Adipocyte (in vitro differentiated cells): ENCODE data around the gene EPHA4.

Source experiments
- DNase-seq: peaks from one replicate; pipeline ENCODE4 v3.0.0-alpha.2; 2015; ENCODE audit warnings: low read depth
- H3K27me3 ChIP-seq: replicated peaks from 2 replicates; pipeline ENCODE4 v1.7.0; 2013; ENCODE audit warnings: mild to moderate bottlenecking, low read length, moderate library complexity; ENCODE audit not compliant: control insufficient read depth, insufficient read depth
- H3K36me3 ChIP-seq: 2 replicates; pipeline ENCODE4 v1.7.0; 2013; ENCODE audit warnings: low read length, mild to moderate bottlenecking, moderate library complexity; ENCODE audit not compliant: control insufficient read depth, insufficient read depth, severe bottlenecking
- H3K4me1 ChIP-seq: 2 replicates; pipeline ENCODE4 v1.7.0; 2013; ENCODE audit warnings: mild to moderate bottlenecking, low read length, moderate library complexity; ENCODE audit not compliant: control insufficient read depth, insufficient read depth
- H3K4me3 ChIP-seq: 2 replicates; pipeline ENCODE4 v1.7.0; 2013; ENCODE audit warnings: mild to moderate bottlenecking, low read length, moderate library complexity
- H3K9ac ChIP-seq: 2 replicates; pipeline ENCODE4 v1.7.0; 2013; ENCODE audit warnings: mild to moderate bottlenecking, low read length, moderate library complexity
- H3K9me3 ChIP-seq: 2 replicates; pipeline ENCODE4 v1.7.0; 2013; ENCODE audit warnings: mild to moderate bottlenecking, low read length, moderate library complexity; ENCODE audit not compliant: control insufficient read depth

The EPHA4 gene

GRCh38 chr2:221448844-221449390, 123.2 kb downstream of the EPHA4 start:
- no peaks in the 10 kb centered on the region for H3K27me3 ChIP-seq
- DNase-seq: no peak
- peaks cover 10% of the 10 kb centered on the region for H3K4me1 ChIP-seq
- H3K9ac ChIP-seq: no peak overlapping the region
- H3K9me3 ChIP-seq: no peaks in the 10 kb centered on the region
- H3K36me3 ChIP-seq: peaks cover 41% of the 10 kb centered on the region
- no peak overlapping the region for H3K4me3 ChIP-seq

- DNase-seq: no peak
- no peaks in the 10 kb centered on the region for H3K27me3 ChIP-seq
- H3K9me3 ChIP-seq: no peaks in the 10 kb centered on the region
- no peak overlapping the region for H3K9ac ChIP-seq
- peaks cover 35% of the 10 kb centered on the region for H3K36me3 ChIP-seq
- H3K4me1 ChIP-seq: peaks cover 17% of the 10 kb centered on the region
- H3K4me3 ChIP-seq: no peak overlapping the region
Observed at GRCh38 chr2:221448057-221448843, 123.9 kb downstream of the EPHA4 start.

- H3K9me3 ChIP-seq: no peaks in the 10 kb centered on the region
- H3K36me3 ChIP-seq: peaks cover 35% of the 10 kb centered on the region
- H3K9ac ChIP-seq: no peak overlapping the region
- no peak overlapping the region for H3K4me3 ChIP-seq
- no peaks in the 10 kb centered on the region for H3K27me3 ChIP-seq
- no peak for DNase-seq
- H3K4me1 ChIP-seq: peaks cover 17% of the 10 kb centered on the region
Observed at GRCh38 chr2:221447310-221447709, 124.8 kb downstream of the EPHA4 start.

- no peak for DNase-seq
- Histone ChIP-seq H3K27me3 (no peaks in the 10 kb centered on the region), H3K36me3 (peaks cover 37% of the 10 kb centered on the region), H3K9me3 (no peaks in the 10 kb centered on the region), H3K4me1 (peaks cover 17% of the 10 kb centered on the region), H3K4me3 (no peak overlapping the region), H3K9ac (no peak overlapping the region)
Observed at GRCh38 chr2:221446140-221446539, 126.0 kb downstream of the EPHA4 start.

GRCh38 chr2:221444106-221444505, 128.0 kb downstream of the EPHA4 start:
- DNase-seq: peak; percentile 52
- Histone ChIP-seq H3K9me3 (no peaks in the 10 kb centered on the region), H3K4me1 (peaks cover 17% of the 10 kb centered on the region), H3K36me3 (peaks cover 42% of the 10 kb centered on the region), H3K27me3 (no peaks in the 10 kb centered on the region), H3K9ac (peak overlapping the region; percentile 33), H3K4me3 (peak overlapping the region; percentile 12)

GRCh38 chr2:221443645-221444044, 128.5 kb downstream of the EPHA4 start:
- H3K4me1 ChIP-seq: peaks cover 17% of the 10 kb centered on the region
- H3K9me3 ChIP-seq: no peaks in the 10 kb centered on the region
- DNase-seq: peak; percentile 33
- H3K27me3 ChIP-seq: no peaks in the 10 kb centered on the region
- peaks cover 40% of the 10 kb centered on the region for H3K36me3 ChIP-seq
- H3K9ac ChIP-seq: peak overlapping the region; percentile 33
- H3K4me3 ChIP-seq: peak overlapping the region; percentile 12

GRCh38 chr2:221442128-221442527, 130.0 kb downstream of the EPHA4 start:
- no peak overlapping the region for H3K4me3 ChIP-seq
- peaks cover 17% of the 10 kb centered on the region for H3K4me1 ChIP-seq
- H3K9me3 ChIP-seq: no peaks in the 10 kb centered on the region
- no peaks in the 10 kb centered on the region for H3K27me3 ChIP-seq
- H3K9ac ChIP-seq: no peak overlapping the region
- DNase-seq: no peak
- peaks cover 44% of the 10 kb centered on the region for H3K36me3 ChIP-seq

- H3K9me3 ChIP-seq: no peaks in the 10 kb centered on the region
- DNase-seq: no peak
- no peak overlapping the region for H3K4me3 ChIP-seq
- no peaks in the 10 kb centered on the region for H3K27me3 ChIP-seq
- H3K4me1 ChIP-seq: peaks cover 17% of the 10 kb centered on the region
- H3K9ac ChIP-seq: no peak overlapping the region
- H3K36me3 ChIP-seq: peaks cover 64% of the 10 kb centered on the region
Observed at GRCh38 chr2:221439761-221440479, 132.2 kb downstream of the EPHA4 start.

- H3K9ac ChIP-seq: no peak overlapping the region
- H3K4me3 ChIP-seq: no peak overlapping the region
- DNase-seq: no peak
- no peaks in the 10 kb centered on the region for H3K27me3 ChIP-seq
- no peaks in the 10 kb centered on the region for H3K9me3 ChIP-seq
- H3K4me1 ChIP-seq: no peaks in the 10 kb centered on the region
- peaks cover 78% of the 10 kb centered on the region for H3K36me3 ChIP-seq
Observed at GRCh38 chr2:221437056-221437455, 135.0 kb downstream of the EPHA4 start.

GRCh38 chr2:221435171-221435570, 136.9 kb downstream of the EPHA4 start:
- peaks cover 76% of the 10 kb centered on the region for H3K36me3 ChIP-seq
- DNase-seq: no peak
- no peak overlapping the region for H3K9ac ChIP-seq
- H3K4me1 ChIP-seq: no peaks in the 10 kb centered on the region
- no peaks in the 10 kb centered on the region for H3K9me3 ChIP-seq
- no peaks in the 10 kb centered on the region for H3K27me3 ChIP-seq
- no peak overlapping the region for H3K4me3 ChIP-seq

GRCh38 chr2:221434142-221434541, 138.0 kb downstream of the EPHA4 start:
- Histone ChIP-seq H3K27me3 (no peaks in the 10 kb centered on the region), H3K9me3 (no peaks in the 10 kb centered on the region), H3K4me1 (no peaks in the 10 kb centered on the region), H3K36me3 (peaks cover 80% of the 10 kb centered on the region), H3K4me3 (no peak overlapping the region), H3K9ac (no peak overlapping the region)
- DNase-seq: no peak
